Adrenal gland (tissue), 5 donors: Measurements from ENCODE around the gene PLD3.

Source experiments
- CTCF ChIP-seq, 6 experiments: fragments of 450-650 bp in 4 of 6; fragments of 200-600 bp in 2 of 6; sonication (generic) in 1 of 6; IDR thresholded peaks; 1 replicate in 5 of 6; 2 replicates in 1 of 6; pipeline versions ENCODE4 v1.5.1 to v1.8.0; 2016 to 2021; ENCODE audit warnings: antibody characterized with exemption in 6 of 6, mild to moderate bottlenecking in 2 of 6, moderate library complexity in 1 of 6
- POLR2A ChIP-seq, 2 donors: fragments of 450-650 bp; IDR thresholded peaks; one replicate each; pipeline ENCODE4 v1.6.1; 2017; ENCODE audit warnings: antibody characterized with exemption in 2 of 2, mild to moderate bottlenecking in 2 of 2, moderate library complexity in 1 of 2
- donor health status: DM: no; HTN: no; CAD: no.

- TF ChIP-seq CTCF (IDR thresholded peaks at IDR 0.05): no peak
- TF ChIP-seq POLR2A (IDR thresholded peaks at IDR 0.05): no peak
Measured at GRCh38 chr19:40313229-40313983, 35.1 kb upstream of the PLD3 start.
